Pulmonary artery endothelial cell (primary cell): ENCODE results near the gene NDUFS8. TPM values are rescaled to one million over a fixed set of nuclear protein-coding genes. Genes with fewer than 3 reads are reported as not detected.
A peak's percentile ranks its signal among the peaks of the same experiment; 100 is the strongest.

Source experiments
- DNase-seq: peaks from one replicate; pipeline ENCODE4 v3.0.0-alpha.2; 2011; ENCODE audit warnings: low read depth, low spot score
- total RNA-seq: library from RNA; depleted of rRNA; stranded (reverse); fragments of >200 nt; gene quantifications from 2 replicates; pipeline ENCODE4 v1.2.3, GENCODE V29; 2014

Gene NDUFS8
- total RNA-seq, 1 donor from 2014 or later: 116 TPM

DNA sequence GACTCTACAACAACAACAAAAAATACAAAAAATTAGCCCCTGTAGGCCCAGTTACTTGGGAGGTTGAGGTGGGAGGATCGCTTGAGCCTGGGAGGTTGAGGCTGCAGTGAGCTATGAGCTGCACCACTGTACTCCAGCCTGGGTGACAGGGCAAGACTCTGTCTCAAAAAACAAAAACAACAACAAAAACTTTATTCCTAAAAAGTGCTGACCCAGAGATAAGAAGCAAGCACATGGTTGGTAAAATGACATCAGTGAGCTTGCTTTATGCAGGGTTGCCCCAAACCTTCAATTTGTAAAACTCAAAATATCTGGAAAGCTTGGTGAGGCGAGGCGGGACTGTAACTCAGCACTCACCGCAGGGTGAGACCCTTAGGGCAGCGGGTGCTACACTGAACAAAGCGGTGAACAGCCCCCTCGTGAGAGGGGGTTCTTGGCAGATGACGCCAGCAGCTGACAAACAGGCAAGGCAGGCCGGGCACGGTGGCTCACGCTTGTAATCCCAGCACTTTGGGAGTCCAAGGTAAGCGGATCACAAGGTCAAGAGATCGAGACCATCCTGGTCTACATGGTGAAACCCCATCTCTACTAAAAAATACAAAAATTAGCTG lies 4.9 kb downstream of the NDUFS8 start:
- no peak for DNase-seq

GRCh38 chr11:68036141-68036716 lies 5.7 kb downstream of the NDUFS8 start:
- DNase-seq: no peak

- no peak for DNase-seq
These were observed 6.3 kb downstream of the NDUFS8 start for GRCh38 chr11:68036717-68037239.

DNA sequence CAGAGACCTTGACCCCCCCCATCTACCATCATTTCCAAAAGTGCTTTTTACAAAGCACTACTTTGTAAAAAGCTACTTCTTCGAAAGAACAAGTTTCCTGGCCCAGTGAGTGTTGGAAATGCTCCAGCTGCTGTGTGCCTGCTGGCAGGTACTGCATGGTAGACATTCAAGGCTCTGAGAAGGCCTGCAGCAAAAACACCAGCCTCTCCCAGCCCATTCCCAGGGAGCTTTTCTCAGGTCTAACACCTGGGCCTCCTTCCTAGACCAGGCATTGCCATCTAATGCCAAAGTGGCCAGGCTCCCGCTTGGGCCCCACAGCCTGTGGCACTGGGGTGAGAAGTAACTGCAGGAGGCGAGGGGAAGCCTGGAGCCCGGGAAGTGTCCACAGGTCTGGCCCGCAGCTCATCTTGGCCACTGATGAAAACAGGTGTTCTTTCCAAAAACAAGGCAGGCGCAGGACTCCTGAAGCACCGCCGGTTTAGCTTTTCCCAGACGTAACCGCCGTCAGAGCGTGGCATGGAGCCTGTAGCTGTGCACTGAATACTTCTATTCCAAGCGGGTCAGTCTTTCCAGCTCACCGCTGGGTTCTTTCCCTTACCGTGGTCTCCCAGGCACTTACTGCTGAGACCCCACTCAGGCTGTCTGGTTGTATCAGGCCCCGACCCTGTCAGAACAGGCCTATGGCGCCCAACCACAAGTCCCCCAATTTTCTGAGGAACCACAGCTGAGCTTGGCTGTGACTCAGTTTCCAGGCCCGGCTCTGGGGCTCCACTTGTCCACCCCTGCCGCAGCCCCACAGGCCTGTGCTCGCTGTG lies 7.1 kb downstream of the NDUFS8 start:
- DNase-seq: no peak

GRCh38 chr11:68038226-68038717 lies 7.8 kb downstream of the NDUFS8 start:
- DNase-seq: no peak

DNA sequence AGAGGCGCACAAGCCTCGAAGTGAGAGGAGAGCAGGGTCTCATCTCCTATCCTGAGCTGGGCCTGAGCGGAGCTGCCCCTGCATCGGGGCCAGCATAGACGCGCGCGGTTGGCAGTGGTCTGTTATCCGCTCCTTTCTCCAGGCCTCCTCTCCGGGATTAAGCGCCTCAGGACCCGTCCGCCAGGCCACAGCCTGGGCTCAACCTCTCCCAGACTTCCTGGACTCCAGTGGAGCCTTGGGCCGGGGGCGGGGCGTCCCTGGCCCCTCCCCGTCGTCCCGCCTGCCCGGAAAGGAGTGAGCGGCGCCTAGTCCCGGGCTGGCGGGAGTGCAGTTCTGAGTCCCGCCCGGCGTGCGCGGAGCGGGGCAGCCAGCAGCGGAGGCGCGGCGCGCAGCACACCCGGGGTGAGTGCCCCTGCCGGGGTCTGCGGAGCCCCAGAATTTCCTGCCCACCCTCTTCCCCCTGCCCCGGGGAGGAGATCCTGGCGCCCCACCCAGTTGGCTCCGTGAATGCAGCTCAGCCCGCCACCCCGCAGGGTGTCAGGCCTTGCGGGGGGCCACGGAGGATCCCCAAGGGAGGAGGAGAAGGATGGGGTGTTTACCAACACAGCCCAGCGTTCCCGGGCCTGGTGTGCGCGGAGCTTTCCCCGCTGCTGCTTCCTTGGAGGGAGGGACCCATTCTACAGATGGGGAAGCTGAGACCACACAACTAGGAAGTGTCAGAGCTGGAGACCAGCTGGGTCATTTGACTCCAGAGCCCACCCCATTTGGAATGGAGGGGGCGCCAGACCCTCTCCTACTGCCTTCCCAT lies 8.4 kb downstream of the NDUFS8 start, which contains the start of gene TCIRG1:
TSS of gene TCIRG1 (plus strand) at position 308 of the 808 bp plus-strand sequence. CDS start 2,247 bp downstream, outside the sequence.
- DNase-seq: peak; percentile 52

- no peak for DNase-seq
These were observed 9.1 kb downstream of the NDUFS8 start for GRCh38 chr11:68039526-68040086.

DNA sequence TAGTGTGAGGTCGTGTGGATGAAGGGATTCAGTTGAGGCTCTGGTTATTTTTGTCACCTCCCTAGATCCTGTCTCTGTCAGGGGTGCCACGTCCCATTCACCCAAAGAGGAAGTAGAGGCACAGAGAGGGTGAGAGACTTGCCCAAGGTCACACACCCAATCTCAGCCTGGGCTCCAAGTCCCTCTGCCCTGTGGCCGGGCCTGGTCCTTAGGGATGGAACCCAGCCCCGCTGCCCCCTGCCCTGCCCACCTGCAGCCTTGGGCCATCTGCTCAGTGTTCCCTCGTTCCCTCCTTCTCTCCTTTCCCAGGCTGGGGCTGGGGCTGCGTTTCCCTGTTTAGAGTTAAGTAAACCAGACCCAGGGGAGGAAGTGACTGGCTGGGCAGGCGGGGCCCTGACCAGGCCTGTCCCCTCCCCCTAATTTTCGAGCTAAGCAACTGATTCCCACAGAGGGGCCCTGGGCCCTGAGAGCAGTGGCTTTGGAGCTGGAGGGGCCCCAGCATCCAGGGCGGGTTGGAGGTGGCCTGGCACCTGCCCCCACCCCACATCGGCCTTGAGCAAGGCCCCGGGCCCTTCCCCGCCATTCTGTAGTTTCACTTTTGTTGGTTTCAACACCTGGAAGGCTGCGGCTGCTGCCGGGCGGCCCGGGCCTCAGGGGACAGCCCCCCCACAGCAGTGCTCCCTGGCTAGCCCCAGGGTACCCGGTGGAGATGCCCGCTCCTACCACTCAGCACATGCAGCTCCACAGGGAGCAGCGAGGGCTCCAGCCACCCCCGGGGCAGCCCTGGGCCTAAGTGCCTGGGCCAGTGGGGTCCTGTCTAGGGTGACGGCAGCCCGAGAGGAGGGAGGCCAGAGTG lies 9.8 kb downstream of the NDUFS8 start:
- DNase-seq: peak; percentile 55

DNA sequence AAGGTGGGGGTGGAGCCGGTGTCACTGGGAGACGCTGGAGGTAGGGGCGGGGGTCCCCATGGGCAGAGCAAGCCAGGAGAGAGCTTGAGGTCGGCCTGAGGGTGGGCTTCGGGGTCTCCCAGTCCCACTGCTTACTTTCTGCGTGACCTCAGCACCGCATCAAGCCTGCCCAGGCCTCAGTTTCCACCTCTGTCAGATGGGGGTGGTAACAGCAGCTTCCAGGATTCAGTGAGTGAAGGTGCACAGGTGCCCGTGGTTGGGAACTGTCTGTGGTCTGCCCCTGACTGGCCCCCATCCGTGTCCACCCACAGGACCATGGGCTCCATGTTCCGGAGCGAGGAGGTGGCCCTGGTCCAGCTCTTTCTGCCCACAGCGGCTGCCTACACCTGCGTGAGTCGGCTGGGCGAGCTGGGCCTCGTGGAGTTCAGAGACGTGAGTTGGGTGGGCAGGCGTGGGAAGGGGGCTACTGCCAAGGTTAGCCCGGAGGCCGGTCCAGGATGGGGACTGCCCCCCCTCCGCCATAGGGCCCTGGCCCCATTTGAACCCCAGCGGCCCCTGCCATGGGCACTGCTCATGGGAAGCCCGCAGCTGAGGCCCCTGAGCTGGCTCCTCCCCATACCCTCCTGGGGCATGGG lies 10.6 kb downstream of the NDUFS8 start:
- DNase-seq: no peak

DNA sequence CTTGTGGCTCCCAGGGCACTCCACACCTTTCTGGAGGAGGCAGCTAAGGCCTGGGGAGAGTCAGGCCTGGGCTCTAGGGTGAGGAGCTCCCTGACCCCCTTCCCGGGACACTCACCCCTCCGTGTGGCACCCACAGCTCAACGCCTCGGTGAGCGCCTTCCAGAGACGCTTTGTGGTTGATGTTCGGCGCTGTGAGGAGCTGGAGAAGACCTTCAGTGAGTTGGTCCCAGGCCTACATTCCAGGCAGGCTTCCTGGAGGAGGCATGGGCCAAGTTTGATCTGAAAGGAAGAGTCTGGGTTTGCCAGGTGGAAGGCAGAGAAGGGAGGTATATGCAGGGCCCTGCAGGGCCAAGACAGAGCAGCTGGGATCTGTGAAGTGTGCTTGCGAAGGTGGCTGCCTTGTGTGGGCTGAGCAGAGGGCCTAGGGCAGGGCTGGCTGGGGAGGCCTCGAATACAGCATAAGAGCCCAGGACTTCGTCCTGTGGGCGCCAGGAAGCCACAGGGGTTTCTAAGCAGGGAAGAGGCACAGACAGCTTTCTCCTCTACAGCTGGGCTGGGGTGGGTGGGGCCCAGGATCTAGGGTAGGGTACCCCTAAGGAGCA lies 11.2 kb downstream of the NDUFS8 start:
- DNase-seq: no peak

- no peak for DNase-seq
These were observed 11.9 kb downstream of the NDUFS8 start for GRCh38 chr11:68042219-68043028.

GRCh38 chr11:68043029-68043348 lies 12.5 kb downstream of the NDUFS8 start:
- no peak for DNase-seq

DNA sequence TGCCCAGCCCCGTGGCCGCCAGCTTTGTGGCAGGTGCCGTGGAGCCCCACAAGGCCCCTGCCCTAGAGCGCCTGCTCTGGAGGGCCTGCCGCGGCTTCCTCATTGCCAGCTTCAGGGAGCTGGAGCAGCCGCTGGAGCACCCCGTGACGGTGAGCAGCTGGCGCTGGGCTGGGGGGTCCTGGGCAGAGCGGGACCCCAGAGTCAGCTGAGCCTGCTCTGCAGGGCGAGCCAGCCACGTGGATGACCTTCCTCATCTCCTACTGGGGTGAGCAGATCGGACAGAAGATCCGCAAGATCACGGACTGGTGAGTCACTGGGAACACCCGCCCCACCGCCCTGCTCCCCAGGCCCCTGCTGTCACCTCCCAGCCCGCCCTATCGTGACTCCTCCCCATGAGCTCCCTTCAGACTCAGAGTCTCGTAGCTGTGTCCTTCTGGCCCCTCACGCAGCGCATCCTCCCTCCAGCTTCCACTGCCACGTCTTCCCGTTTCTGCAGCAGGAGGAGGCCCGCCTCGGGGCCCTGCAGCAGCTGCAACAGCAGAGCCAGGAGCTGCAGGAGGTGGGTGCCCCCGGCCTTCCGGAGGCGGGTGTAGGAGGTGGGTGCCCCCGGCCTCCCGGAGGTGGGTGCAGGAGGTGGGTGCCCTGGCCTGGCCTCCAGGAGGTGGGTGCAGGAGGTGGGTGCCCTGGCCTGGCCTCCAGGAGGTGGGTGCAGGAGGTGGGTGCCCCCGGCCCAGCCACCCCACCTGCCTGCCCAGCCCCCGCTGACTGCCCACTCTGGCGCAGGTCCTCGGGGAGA lies 13.1 kb downstream of the NDUFS8 start:
- DNase-seq: no peak

DNA sequence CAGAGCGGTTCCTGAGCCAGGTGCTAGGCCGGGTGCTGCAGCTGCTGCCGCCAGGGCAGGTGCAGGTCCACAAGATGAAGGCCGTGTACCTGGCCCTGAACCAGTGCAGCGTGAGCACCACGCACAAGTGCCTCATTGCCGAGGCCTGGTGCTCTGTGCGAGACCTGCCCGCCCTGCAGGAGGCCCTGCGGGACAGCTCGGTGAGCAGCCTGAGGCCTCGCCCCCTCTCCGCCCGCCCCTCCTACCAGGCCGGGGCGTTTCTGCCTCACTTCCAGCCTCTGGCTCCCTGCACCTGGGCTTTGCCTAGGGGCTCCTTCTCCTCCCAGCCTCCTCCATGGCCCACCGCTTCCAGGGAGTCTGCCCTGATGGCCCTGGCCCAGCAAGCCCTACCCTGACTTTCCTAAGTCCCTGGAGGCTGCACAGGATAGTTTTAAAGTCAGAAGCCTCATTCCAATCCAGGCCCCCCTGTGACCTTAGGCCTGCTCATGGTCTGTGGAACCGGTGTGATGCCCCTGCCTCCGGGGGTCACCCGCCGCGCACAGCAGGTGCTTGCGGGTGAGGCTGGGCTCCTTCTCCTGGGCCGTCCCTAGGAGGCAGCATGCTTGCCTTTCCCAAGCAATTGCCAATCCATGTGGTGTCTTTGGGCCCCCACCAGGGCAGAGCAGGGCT lies 13.8 kb downstream of the NDUFS8 start:
- no peak for DNase-seq

DNA sequence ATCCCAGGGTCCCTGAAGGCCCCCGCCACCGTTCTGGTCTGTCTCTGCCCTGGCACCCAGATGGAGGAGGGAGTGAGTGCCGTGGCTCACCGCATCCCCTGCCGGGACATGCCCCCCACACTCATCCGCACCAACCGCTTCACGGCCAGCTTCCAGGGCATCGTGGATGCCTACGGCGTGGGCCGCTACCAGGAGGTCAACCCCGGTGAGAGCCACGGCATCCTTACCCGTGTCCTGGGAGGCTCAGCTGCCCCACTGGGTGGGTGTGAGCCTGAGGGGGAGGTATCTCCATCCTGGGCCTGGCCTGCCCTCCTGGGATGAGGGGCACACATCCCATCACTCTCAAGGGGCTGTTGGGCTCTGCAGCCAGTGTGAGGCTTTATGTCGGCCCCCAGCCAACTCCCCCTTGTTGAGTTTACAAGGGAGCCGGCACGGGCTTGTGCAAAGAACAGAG lies 14.4 kb downstream of the NDUFS8 start:
- no peak for DNase-seq

DNA sequence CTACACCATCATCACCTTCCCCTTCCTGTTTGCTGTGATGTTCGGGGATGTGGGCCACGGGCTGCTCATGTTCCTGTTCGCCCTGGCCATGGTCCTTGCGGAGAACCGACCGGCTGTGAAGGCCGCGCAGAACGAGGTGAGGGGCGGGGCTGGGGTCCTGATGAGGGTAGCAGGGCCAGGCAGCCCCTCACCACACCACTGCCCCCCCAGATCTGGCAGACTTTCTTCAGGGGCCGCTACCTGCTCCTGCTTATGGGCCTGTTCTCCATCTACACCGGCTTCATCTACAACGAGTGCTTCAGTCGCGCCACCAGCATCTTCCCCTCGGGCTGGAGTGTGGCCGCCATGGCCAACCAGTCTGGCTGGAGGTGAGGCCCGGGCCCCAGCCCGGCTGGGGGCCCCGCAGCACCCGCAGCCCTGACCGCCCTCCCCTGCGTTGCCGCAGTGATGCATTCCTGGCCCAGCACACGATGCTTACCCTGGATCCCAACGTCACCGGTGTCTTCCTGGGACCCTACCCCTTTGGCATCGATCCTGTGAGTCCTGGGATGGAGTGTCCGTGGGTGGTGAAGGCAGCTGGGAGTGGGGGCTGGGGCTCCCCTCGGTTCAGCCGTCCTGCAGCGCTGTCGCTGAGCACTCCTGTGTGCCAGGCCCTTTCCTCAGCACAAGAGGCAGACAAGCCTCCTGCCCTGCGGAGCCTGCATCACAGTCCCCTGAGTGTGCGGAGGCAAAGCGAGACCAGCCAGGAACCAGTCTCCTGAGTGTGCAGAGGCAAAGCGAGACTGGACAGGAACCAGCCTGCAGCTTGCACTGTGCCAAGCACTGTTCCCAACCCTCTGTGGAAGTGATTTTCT lies 17.2 kb downstream of the NDUFS8 start:
- no peak for DNase-seq
